Adrenal gland (tissue), 12 donors: Measurements from ENCODE around the gene POFUT1. TPM values are rescaled to one million over a fixed set of nuclear protein-coding genes. Genes with fewer than 3 reads are reported as not detected.

Experiments used
- DNase-seq, 7 donors: peaks; one replicate each; pipeline ENCODE4 v3.0.0-alpha.2; 2019 to 2020
- H3K27ac ChIP-seq, 5 donors: fragments of 200-600 bp; sonication (generic) in 4 of 5; 1 replicate in 3 of 5; 2 replicates in 2 of 5; pipeline versions ENCODE4 v1.5.1 to v1.8.0; 2016 to 2020; ENCODE audit warnings: mild to moderate bottlenecking in 1 of 5
- H3K27me3 ChIP-seq: fragments of 200-600 bp; 2 replicates; pipeline ENCODE4 v1.8.0; 2021
- H3K36me3 ChIP-seq, 2 donors: fragments of 200-600 bp; replicated peaks in 1 of 2; 1 replicate in 1 of 2; 2 replicates in 1 of 2; pipeline versions ENCODE4 v1.5.1 to v1.8.0; 2018 to 2022
- H3K4me1 ChIP-seq, 2 donors: fragments of 200-600 bp; replicated peaks in 1 of 2; 1 replicate in 1 of 2; 2 replicates in 1 of 2; pipeline versions ENCODE4 v1.5.1 to v1.8.0; 2018 to 2021
- H3K4me3 ChIP-seq, 4 donors: fragments of 200-600 bp; sonication (generic) in 3 of 4; one replicate each; pipeline ENCODE4 v1.5.1; 2016 to 2018
- H3K9me3 ChIP-seq, 3 donors: fragments of 200-600 bp; sonication (generic) in 1 of 3; replicated peaks in 1 of 3; 1 replicate in 2 of 3; 2 replicates in 1 of 3; pipeline versions ENCODE4 v1.5.1 to v1.8.0; 2016 to 2021
- CTCF ChIP-seq, 6 experiments: fragments of 450-650 bp in 4 of 6; fragments of 200-600 bp in 2 of 6; sonication (generic) in 1 of 6; IDR thresholded peaks; 1 replicate in 5 of 6; 2 replicates in 1 of 6; pipeline versions ENCODE4 v1.5.1 to v1.8.0; 2016 to 2021; ENCODE audit warnings: antibody characterized with exemption in 6 of 6, mild to moderate bottlenecking in 2 of 6, moderate library complexity in 1 of 6
- POLR2A ChIP-seq, 2 donors: fragments of 450-650 bp; IDR thresholded peaks; one replicate each; pipeline ENCODE4 v1.6.1; 2017; ENCODE audit warnings: antibody characterized with exemption in 2 of 2, mild to moderate bottlenecking in 2 of 2, moderate library complexity in 1 of 2
- WGBS, 4 donors: extraction: QIAGEN DNeasy Blood & Tissue Kit in 2 of 4; methylation state at CpG; one replicate each; pipeline versions ENCODE4 v1.1.5 to v1.1.7; 2013 to 2017; 5-methylcytosine and 5-hydroxymethylcytosine counted together
- intact Hi-C, 2 donors: fragments of 100-400 bp; cut with DNase I; formaldehyde crosslinking; loops; one replicate each; pipeline versions ENCODE4 v1.14.1 to v1.15.0; 2022 to 2023
- polyA plus RNA-seq, 3 donors: library from polyadenylated mRNA; stranded (reverse); fragments of 200-250 nt in 2 of 3; fragments of 350-450 nt in 1 of 3; fragmentation: Illumina TruSeq in 1 of 3; extraction: RNeasy Lipid Tissue Mini Kit (QIAGEN cat#74804) in 1 of 3; gene quantifications; one replicate each; pipeline ENCODE4 v1.2.3, GENCODE V29; 2013 to 2014
- total RNA-seq, 9 donors: library from RNA; depleted of rRNA in 4 of 9; stranded (reverse); fragments of >200 nt in 4 of 9; fragments of 120-200 nt in 1 of 9; fragmentation: NEBNext Ultra II Directional in 1 of 9; extraction: Animal tissue kit (Norgen Biotek cat#: 25700) in 1 of 9; gene quantifications; one replicate each; pipeline versions ENCODE4 v1.1.0 to v1.2.4, GENCODE V29; 2013 to 2023
- donor health status: healthy with polysubstance abuse.
- donor health status: Bipolar disorder and iron deficiency.
- donor health status: DM: yes; HTN: yes; CAD: no.
- donor health status: DM: no; HTN: no; CAD: no.
- donor health status: DM: no; HTN: no; CAD: no.
- donor health status: DM: yes; HTN: yes; CAD: no.

POFUT1 gene
- total and polyA plus RNA-seq, 12 donors: 8.5 to 45.5 (median 27.7) TPM

GRCh38 chr20:32277361-32278198 is 69.9 kb downstream of the POFUT1 start, which contains the start of gene KIF3B:
KIF3B (plus strand) TSS chr20:32277651; CDS start chr20:32309778, 32,127 bp downstream.
- peak; percentile 84 to 95 (median 91) for DNase-seq
- intact Hi-C loops: no loop called here
- 1 to 9% (median 2%) methylated on average over 18 to 62 of the region's 62 CpGs for WGBS, 4 donors

GRCh38 chr20:32278199-32278643 is 70.5 kb downstream of the POFUT1 start:
- intact Hi-C loops: no loop called here
- Histone ChIP-seq H3K4me3 (peak overlapping the region; percentile 69 to 97 (median 94)), H3K36me3 (no peaks in the 10 kb centered on the region), H3K27me3 (no peaks in the 10 kb centered on the region), H3K27ac (peak overlapping the region in 1 of 5 donors; percentile 69), H3K4me1 (peaks cover 0 to 8% of the 10 kb centered on the region in 2 donors), H3K9me3 (no peaks in the 10 kb centered on the region)
- WGBS, 4 donors: 28 to 44% (median 38%) methylated on average over 3 to 4 of the region's 4 CpGs
- no peak for DNase-seq
- TF ChIP-seq POLR2A (IDR thresholded peaks at IDR 0.05) (no peak), CTCF (IDR thresholded peaks at IDR 0.05) (no peak)

More at GRCh38 chr20:32277361-32278198, 69.9 kb downstream of the POFUT1 start, which contains the start of gene KIF3B:
- Histone ChIP-seq H3K27ac (peak within 1 kb of the TSS in 3 of 5 donors; percentile 48 to 69 (median 56)), H3K4me1 (peaks cover 0 to 8% of the 10 kb centered on the region in 2 donors), H3K4me3 (peak within 1 kb of the TSS; percentile 69 to 97 (median 94)), H3K9me3 (no peaks in the 10 kb centered on the region), H3K36me3 (no peaks in the 10 kb centered on the region), H3K27me3 (no peaks in the 10 kb centered on the region)
- no peak for TF ChIP-seq CTCF (IDR thresholded peaks at IDR 0.05)
- TF ChIP-seq POLR2A (IDR thresholded peaks at IDR 0.05): peak; percentile 34 to 43

GRCh38 chr20:32281711-32282110 is 74.0 kb downstream of the POFUT1 start:
- Histone ChIP-seq H3K4me3 (no peak overlapping the region), H3K27me3 (no peaks in the 10 kb centered on the region), H3K27ac (no peak overlapping the region), H3K9me3 (no peaks in the 10 kb centered on the region), H3K4me1 (peaks cover 9 to 25% of the 10 kb centered on the region in 2 donors), H3K36me3 (no peaks in the 10 kb centered on the region)
- TF ChIP-seq CTCF (IDR thresholded peaks at IDR 0.05) (no peak), POLR2A (IDR thresholded peaks at IDR 0.05) (no peak)
- intact Hi-C loops: no loop called here
- 88 to 94% (median 93%) methylated on average over 4 of the region's 4 CpGs for WGBS, 4 donors
- no peak for DNase-seq

- intact Hi-C loops: no loop called here
- H3K4me1 ChIP-seq: peaks cover 9 to 30% of the 10 kb centered on the region in 2 donors
Measured at GRCh38 chr20:32282461-32282860, 74.8 kb downstream of the POFUT1 start.

More at GRCh38 chr20:32282461-32282860, 74.8 kb downstream of the POFUT1 start:
- no peak overlapping the region for H3K4me3 ChIP-seq
- no peaks in the 10 kb centered on the region for H3K9me3 ChIP-seq
- 26 to 61% (median 38%) methylated on average over 3 to 4 of the region's 4 CpGs for WGBS, 4 donors
- H3K36me3 ChIP-seq: no peaks in the 10 kb centered on the region
- no peak overlapping the region for H3K27ac ChIP-seq
- TF ChIP-seq POLR2A (IDR thresholded peaks at IDR 0.05) (no peak), CTCF (IDR thresholded peaks at IDR 0.05) (no peak)
- DNase-seq: peak in 6 of 7 donors; percentile 26 to 76 (median 42)
- H3K27me3 ChIP-seq: no peaks in the 10 kb centered on the region
